Astrocyte of the cerebellum (primary cell): ENCODE measurements around the gene SPOCD1.
"Not testable (repeated sequence)": the region's sequence is repeated elsewhere in the genome, so short reads cannot be mapped to it uniquely, and the experiment has no call there.

ENCODE experiments used
- DNase-seq: peaks from one replicate; pipeline ENCODE4 v3.0.0-alpha.2; 2011; ENCODE audit warnings: low read depth
- H3K4me3 ChIP-seq: 2 replicates; pipeline ENCODE4 v1.5.1; 2011; ENCODE audit warnings: mild to moderate bottlenecking, low read depth, low read length, moderate library complexity
- CTCF ChIP-seq: IDR thresholded peaks from 2 replicates; pipeline ENCODE4 v1.5.1; 2012; ENCODE audit warnings: low read length, low read depth, moderate library complexity, mild to moderate bottlenecking; ENCODE audit errors: missing control alignments
- in situ Hi-C: cut with HindIII; loops from 2 replicates; pipeline ENCODE4 v1.10.0; 2017; ENCODE audit warnings: low sequenced_read_pairs

SPOCD1 gene

GRCh38 chr1:31830511-31830910 lies 14.7 kb upstream of the SPOCD1 start:
- TF ChIP-seq CTCF, result no peak
- DNase-seq, result no peak
- in situ Hi-C loops, result no loop called here
- H3K4me3 ChIP-seq, result no peak overlapping the region

GRCh38 chr1:31830065-31830464 lies 14.2 kb upstream of the SPOCD1 start:
- in situ Hi-C loops, result no loop called here
- no peak for TF ChIP-seq CTCF
- no peak overlapping the region for H3K4me3 ChIP-seq
- no peak for DNase-seq

- in situ Hi-C loops, result no loop called here
- DNase-seq, result no peak
- no peak overlapping the region for H3K4me3 ChIP-seq
- no peak for TF ChIP-seq CTCF
Observed at GRCh38 chr1:31828926-31829690, 13.3 kb upstream of the SPOCD1 start.

- no peak for TF ChIP-seq CTCF
- no peak overlapping the region for H3K4me3 ChIP-seq
- in situ Hi-C loops, result no loop called here
- no peak for DNase-seq
Observed at GRCh38 chr1:31828341-31828740, 12.5 kb upstream of the SPOCD1 start.

- no peak for DNase-seq
- in situ Hi-C loops, result no loop called here
- H3K4me3 ChIP-seq, result no peak overlapping the region
- no peak for TF ChIP-seq CTCF
Observed at GRCh38 chr1:31823780-31824179, 8.0 kb upstream of the SPOCD1 start.

- DNase-seq, result no peak
- H3K4me3 ChIP-seq, result no peak overlapping the region
- in situ Hi-C loops, result no loop called here
- no peak for TF ChIP-seq CTCF
Observed at GRCh38 chr1:31822766-31823165, 6.9 kb upstream of the SPOCD1 start.

- in situ Hi-C loops, DNase-seq, H3K4me3 ChIP-seq: not testable (repeated sequence)
Observed at GRCh38 chr1:31820196-31820595, 4.4 kb upstream of the SPOCD1 start.
